ACC112 (cell line): ENCODE data around the gene SEMA4D.

Experiments
- H2AFZ ChIP-seq: fragments of 200-600 bp; sonication (generic); one replicate; pipeline ENCODE4 v1.6.0; 2017; ENCODE audit warnings: antibody characterized with exemption, low read length; ENCODE audit not compliant: unreplicated experiment
- H3K27ac ChIP-seq: fragments of 200-600 bp; sonication (generic); 2 replicates; pipeline ENCODE4 v1.5.1; 2014; ENCODE audit warnings: low read depth, mild to moderate bottlenecking, antibody characterized with exemption, low read length, moderate library complexity
- H3K27me3 ChIP-seq: fragments of 200-600 bp; sonication (generic); 2 replicates; pipeline ENCODE4 v1.6.1; 2014; ENCODE audit warnings: mild to moderate bottlenecking, antibody characterized with exemption, low read length, moderate library complexity, mixed read lengths; ENCODE audit not compliant: insufficient read depth
- H3K36me3 ChIP-seq: fragments of 200-600 bp; sonication (generic); 2 replicates; pipeline ENCODE4 v1.6.1; 2016; ENCODE audit warnings: mild to moderate bottlenecking, antibody characterized with exemption, low read length, moderate library complexity, mixed read lengths; ENCODE audit not compliant: insufficient read depth
- H3K4me1 ChIP-seq: fragments of 200-600 bp; sonication (generic); one replicate; pipeline ENCODE4 v1.6.1; 2016; ENCODE audit warnings: low read length, mixed read lengths; ENCODE audit not compliant: insufficient read depth, unreplicated experiment, control insufficient read depth
- H3K4me3 ChIP-seq: fragments of 200-600 bp; sonication (generic); 2 replicates; pipeline ENCODE4 v1.5.1; 2014; ENCODE audit warnings: mild to moderate bottlenecking, low read depth, low read length
- H3K79me2 ChIP-seq: fragments of 200-600 bp; sonication (generic); one replicate; pipeline ENCODE4 v1.6.0; 2016; ENCODE audit warnings: low read length; ENCODE audit not compliant: control insufficient read depth, unreplicated experiment, insufficient read depth

SEMA4D gene

GRCh38 chr9:89492586-89492985 lies 5.3 kb downstream of the SEMA4D start:
- no peaks in the 10 kb centered on the region for H3K36me3 ChIP-seq
- H3K79me2 ChIP-seq: no peaks in the 10 kb centered on the region
- H3K4me3 ChIP-seq: no peak overlapping the region
- no peak overlapping the region for H2AFZ ChIP-seq
- H3K27me3 ChIP-seq: peaks cover 77% of the 10 kb centered on the region
- no peaks in the 10 kb centered on the region for H3K4me1 ChIP-seq
- H3K27ac ChIP-seq: no peak overlapping the region

GRCh38 chr9:89491694-89492093 lies 6.2 kb downstream of the SEMA4D start:
- no peak overlapping the region for H3K27ac ChIP-seq

GRCh38 chr9:89489548-89490530 lies 8.1 kb downstream of the SEMA4D start:
- H3K4me3 ChIP-seq: no peak overlapping the region
- no peak overlapping the region for H2AFZ ChIP-seq
- H3K4me1 ChIP-seq: no peaks in the 10 kb centered on the region
- no peak overlapping the region for H3K27ac ChIP-seq
- no peaks in the 10 kb centered on the region for H3K36me3 ChIP-seq
- H3K27me3 ChIP-seq: peaks cover 70% of the 10 kb centered on the region
- no peaks in the 10 kb centered on the region for H3K79me2 ChIP-seq

More at GRCh38 chr9:89491694-89492093, 6.2 kb downstream of the SEMA4D start:
- Histone ChIP-seq H3K4me1 (no peaks in the 10 kb centered on the region), H3K4me3 (no peak overlapping the region), H2AFZ (no peak overlapping the region), H3K79me2 (no peaks in the 10 kb centered on the region), H3K27me3 (peaks cover 73% of the 10 kb centered on the region), H3K36me3 (no peaks in the 10 kb centered on the region)

GRCh38 chr9:89488936-89489335 lies 9.0 kb downstream of the SEMA4D start:
- Histone ChIP-seq H3K79me2 (no peaks in the 10 kb centered on the region), H2AFZ (no peak overlapping the region), H3K4me3 (no peak overlapping the region), H3K36me3 (no peaks in the 10 kb centered on the region), H3K27ac (no peak overlapping the region), H3K27me3 (peaks cover 61% of the 10 kb centered on the region), H3K4me1 (no peaks in the 10 kb centered on the region)

- peaks cover 58% of the 10 kb centered on the region for H3K27me3 ChIP-seq
Measured at GRCh38 chr9:89488131-89488530, 9.8 kb downstream of the SEMA4D start.

GRCh38 chr9:89486681-89487080 lies 11.2 kb downstream of the SEMA4D start:
- no peaks in the 10 kb centered on the region for H3K4me1 ChIP-seq
- H3K27ac ChIP-seq: no peak overlapping the region

More at GRCh38 chr9:89488131-89488530, 9.8 kb downstream of the SEMA4D start:
- H2AFZ ChIP-seq: no peak overlapping the region
- H3K4me3 ChIP-seq: no peak overlapping the region
- H3K36me3 ChIP-seq: no peaks in the 10 kb centered on the region
- H3K79me2 ChIP-seq: no peaks in the 10 kb centered on the region
- no peaks in the 10 kb centered on the region for H3K4me1 ChIP-seq
- H3K27ac ChIP-seq: no peak overlapping the region

GRCh38 chr9:89484475-89485404 lies 13.2 kb downstream of the SEMA4D start:
- H3K27ac ChIP-seq: no peak overlapping the region
- H3K4me1 ChIP-seq: no peaks in the 10 kb centered on the region
- H3K79me2 ChIP-seq: no peaks in the 10 kb centered on the region
- no peak overlapping the region for H2AFZ ChIP-seq
- H3K36me3 ChIP-seq: no peaks in the 10 kb centered on the region
- H3K4me3 ChIP-seq: no peak overlapping the region
- H3K27me3 ChIP-seq: peaks cover 55% of the 10 kb centered on the region

More at GRCh38 chr9:89486681-89487080, 11.2 kb downstream of the SEMA4D start:
- peaks cover 60% of the 10 kb centered on the region for H3K27me3 ChIP-seq
- H3K36me3 ChIP-seq: no peaks in the 10 kb centered on the region
- H3K79me2 ChIP-seq: no peaks in the 10 kb centered on the region
- no peak overlapping the region for H2AFZ ChIP-seq
- no peak overlapping the region for H3K4me3 ChIP-seq

- Histone ChIP-seq H3K79me2 (no peaks in the 10 kb centered on the region), H2AFZ (no peak overlapping the region), H3K36me3 (no peaks in the 10 kb centered on the region), H3K4me3 (no peak overlapping the region), H3K4me1 (no peaks in the 10 kb centered on the region), H3K27ac (no peak overlapping the region), H3K27me3 (peaks cover 46% of the 10 kb centered on the region)
Measured at GRCh38 chr9:89483592-89484474, 14.1 kb downstream of the SEMA4D start.

GRCh38 chr9:89482901-89483361 lies 15.0 kb downstream of the SEMA4D start:
- H3K4me1 ChIP-seq: no peaks in the 10 kb centered on the region

More at GRCh38 chr9:89482901-89483361, 15.0 kb downstream of the SEMA4D start:
- H3K36me3 ChIP-seq: no peaks in the 10 kb centered on the region
- no peaks in the 10 kb centered on the region for H3K79me2 ChIP-seq
- no peak overlapping the region for H3K4me3 ChIP-seq
- H2AFZ ChIP-seq: no peak overlapping the region
- no peak overlapping the region for H3K27ac ChIP-seq
- peaks cover 40% of the 10 kb centered on the region for H3K27me3 ChIP-seq
